GM21576 (cell line): ENCODE results near the gene VPS8.
"Not testable (repeated sequence)": the region's sequence is repeated elsewhere in the genome, so short reads cannot be mapped to it uniquely, and the experiment has no call there.

Source experiments
- ATAC-seq: cut with Tn5 transposase; IDR thresholded peaks from one replicate; pipeline ENCODE4 v1.9.1; 2021; ENCODE audit warnings: mild to moderate bottlenecking, moderate library complexity; ENCODE audit not compliant: unreplicated experiment

VPS8 gene

GRCh38 chr3:184977796-184978195 lies 165.8 kb downstream of the VPS8 start:
- no peak for ATAC-seq

DNA sequence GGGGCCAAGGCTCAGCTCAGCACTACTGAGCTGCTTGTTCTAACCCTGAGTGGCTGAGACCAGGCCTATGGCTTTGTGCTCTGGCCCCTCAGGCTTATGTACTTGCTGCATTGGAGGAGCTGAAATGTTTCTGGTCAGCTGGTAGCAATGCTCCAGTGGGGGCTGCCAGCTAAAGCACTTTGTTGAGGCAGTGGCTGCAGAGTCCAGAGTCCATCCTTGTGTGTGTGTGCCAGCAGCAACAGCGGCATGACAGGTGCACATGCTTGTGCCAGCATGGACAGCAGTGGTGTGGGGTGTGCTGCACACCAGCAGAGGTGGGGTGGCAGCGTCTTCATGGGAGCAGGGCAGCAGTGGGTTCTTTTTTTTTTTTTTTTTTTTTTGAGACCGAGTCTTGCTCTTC lies 169.1 kb downstream of the VPS8 start:
- ATAC-seq, result no peak

- ATAC-seq, result no peak
Measured at GRCh38 chr3:184982076-184982475, 170.1 kb downstream of the VPS8 start.

DNA sequence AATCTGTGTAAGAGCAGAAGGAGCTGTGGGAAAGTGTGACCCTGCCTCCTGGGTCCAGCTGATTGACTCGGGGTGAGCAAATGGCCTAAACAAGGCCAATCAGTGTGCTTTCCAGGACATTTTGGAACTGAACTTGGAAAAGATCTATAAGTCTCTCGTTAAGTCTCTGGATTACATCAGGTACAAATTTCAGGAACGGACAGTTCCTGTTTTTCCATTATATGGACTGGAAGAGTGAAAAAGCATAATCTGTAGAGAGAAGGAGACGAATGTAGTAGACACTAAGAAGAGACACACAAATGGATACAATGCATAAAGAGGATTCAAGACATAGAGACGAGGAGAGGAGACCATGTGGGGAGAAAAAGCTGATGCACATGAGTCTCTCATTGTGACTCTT lies 173.6 kb downstream of the VPS8 start:
- no peak for ATAC-seq

DNA sequence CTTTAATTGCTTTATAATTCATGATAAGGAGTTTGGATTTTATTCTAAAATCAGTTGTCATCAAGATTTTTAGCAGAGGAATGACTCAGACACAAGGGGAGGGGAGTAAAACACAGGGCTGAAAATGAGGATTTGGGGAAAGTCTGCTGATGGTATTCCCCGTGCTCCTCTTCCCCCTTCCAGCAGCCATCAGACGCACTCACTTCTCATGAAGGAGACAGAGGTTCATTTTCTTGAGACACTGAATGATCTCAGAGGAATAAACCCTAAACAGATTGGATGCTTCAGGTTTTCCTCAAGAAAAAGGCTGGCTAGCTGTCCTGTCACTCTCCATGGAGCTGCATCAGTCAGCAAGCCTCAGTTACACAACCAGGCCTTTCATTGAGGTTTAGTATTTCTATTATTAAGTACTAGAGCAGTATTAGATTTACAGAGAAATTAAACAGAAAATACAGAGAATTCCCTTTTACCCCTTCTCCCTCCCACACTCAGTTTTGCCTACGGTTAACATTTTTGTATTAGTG lies 174.5 kb downstream of the VPS8 start:
- ATAC-seq, result no peak

DNA sequence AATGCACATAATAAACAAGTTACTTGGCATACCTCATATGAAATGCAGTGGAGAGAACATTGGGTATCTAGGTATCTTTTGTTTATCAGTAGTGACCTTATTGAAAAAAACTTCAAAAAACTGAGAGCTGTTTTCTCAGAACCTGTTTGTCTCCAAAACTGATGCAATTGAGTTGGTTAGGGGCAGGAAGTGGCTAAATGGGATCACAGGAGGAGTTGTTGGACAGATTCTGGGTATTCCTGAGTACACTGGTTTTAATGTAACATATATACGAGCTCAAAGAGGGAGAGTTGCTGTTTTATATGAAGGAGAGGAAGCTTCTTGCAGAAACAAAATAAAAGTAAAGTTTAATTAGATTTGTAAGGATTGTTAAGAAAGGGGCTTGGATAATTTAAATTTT lies 181.4 kb downstream of the VPS8 start:
- ATAC-seq, result no peak

DNA sequence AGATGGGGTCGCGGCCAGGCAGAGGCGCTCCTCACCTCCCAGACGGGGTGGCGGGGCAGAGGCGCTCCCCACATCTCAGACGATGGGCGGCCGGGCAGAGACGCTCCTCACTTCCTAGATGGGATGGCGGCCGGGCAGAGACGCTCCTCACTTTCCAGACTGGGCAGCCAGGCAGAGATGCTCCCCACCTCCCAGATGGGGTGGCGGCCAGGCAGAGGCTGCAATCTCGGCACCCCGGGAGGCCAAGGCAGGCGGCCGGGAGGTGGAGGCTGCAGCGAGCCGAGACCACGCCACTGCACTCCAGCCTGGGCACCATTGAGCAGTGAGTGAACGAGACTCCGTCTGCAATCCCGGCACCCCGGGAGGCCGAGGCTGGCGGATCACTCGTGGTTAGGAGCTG lies 191.9 kb downstream of the VPS8 start:
- not testable (repeated sequence) for ATAC-seq

DNA sequence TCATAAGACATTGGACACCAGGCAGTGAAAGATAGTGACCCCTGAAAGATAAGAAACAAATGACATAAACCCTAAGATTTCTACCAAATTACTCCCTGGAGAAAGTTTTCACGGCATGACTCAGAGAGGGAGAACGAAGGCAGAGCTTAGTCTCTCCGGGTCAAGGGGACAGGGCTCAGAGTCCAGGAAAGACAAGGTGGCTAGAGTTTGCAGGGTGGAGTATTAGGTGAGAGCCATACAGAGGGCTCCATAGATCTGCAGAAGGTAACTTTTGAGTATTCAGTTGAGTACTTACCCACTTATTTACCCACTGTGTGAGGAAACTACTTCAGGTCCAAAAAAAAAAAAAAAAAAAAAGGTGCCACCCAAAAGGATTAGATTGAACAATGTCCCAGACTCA lies 197.7 kb downstream of the VPS8 start:
- ATAC-seq, result no peak

- not testable (repeated sequence) for ATAC-seq
Measured at GRCh38 chr3:185017584-185017983, 205.6 kb downstream of the VPS8 start.

DNA sequence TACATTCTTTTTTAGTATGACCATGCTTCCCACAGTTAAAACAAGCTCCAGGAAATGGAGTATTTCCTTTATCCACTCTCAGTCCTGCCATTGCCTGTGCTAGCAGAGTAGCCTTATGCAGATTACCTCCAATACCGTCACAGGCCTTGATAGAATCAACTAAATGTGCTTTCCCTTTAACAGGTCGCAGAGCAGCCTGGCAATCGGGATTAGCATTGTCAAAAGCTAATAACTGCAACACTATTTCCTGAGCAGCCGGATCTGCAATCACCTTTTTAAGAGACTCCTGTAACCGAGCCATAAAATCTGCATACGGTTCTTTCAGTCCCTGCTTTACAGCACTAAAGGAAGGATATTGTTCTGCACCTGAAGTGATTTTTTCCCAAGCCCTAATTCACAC lies 206.0 kb downstream of the VPS8 start:
- not testable (repeated sequence) for ATAC-seq

DNA sequence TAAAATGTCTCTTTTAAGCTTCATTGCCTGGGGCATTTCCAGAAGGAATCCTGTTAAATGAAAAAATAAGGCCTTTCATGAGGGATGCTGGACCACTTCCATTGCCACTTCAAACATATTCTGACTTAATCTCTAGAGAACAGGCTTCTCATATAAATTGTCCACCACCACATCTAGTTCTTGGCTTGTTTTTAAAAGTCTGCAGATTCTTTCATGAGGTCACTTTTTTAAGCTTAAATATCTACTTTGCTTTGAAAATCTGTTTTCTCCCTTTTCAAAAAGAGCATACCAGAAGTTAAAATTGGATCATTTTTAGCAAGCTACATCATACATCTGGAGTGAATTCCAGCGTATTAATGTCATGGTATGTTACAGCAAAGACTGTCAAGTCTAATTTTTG lies 209.3 kb downstream of the VPS8 start:
- ATAC-seq, result no peak

GRCh38 chr3:185024406-185024805 lies 212.4 kb downstream of the VPS8 start:
- no peak for ATAC-seq

DNA sequence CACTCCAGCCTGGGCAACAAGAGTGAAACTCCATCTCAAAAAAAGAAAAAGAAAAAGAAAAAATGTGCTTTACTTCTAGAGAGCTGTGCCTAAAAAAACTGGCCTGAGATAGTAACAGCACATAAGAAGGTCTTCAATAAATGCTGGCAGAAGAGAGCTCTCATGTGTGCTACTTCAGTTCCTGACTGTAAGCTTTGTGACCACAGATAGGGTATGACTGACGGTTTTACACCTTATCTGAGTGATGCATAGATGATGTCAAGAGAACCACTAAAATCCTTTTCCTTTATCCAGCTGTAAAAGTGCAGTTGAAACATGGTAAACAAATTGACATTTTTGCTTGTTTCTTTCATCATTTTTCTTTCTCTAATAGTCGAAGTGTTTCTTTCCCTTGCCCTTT lies 213.0 kb downstream of the VPS8 start:
- no peak for ATAC-seq

DNA sequence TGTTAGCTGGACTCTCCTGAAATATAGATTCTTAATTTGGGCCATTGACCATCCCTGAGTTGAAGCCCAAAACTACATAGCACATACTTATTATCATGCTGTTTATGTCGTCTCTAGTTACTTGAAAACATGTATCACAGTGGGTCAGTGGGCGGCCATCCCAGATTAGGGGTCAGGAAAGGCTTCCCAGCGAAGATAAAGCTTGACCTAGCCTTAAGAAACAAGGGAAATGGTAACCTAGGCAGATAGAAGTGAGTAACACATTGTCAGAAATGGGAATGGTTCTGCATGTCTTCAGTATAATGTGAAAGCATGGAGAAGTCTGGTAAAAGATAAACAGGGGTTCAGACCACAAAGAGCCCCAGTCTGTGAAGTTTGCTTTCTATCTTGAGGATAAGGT lies 216.2 kb downstream of the VPS8 start:
- ATAC-seq, result no peak

- ATAC-seq, result no peak
Measured at GRCh38 chr3:185029086-185029485, 217.1 kb downstream of the VPS8 start.

- ATAC-seq, result no peak
Measured at GRCh38 chr3:185030399-185030798, 218.4 kb downstream of the VPS8 start.

DNA sequence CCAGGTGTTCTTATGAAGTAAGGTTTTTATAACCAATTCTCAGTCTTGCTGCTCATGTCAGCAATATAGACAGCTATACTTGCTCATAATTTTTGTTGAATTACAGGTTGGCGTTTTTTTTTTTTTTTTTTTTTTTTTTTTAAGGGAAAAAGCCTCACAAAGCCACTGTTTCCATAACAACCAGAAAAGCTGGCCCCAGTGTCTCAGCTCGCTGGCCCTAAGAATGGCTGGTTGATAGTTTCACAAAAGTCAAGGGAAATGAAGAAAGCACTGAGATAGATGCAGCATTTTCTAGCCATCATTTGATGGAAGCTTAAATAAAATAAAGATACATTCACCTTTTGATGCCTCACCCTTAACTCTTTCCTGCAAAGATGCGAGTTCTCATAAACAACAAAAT lies 219.0 kb downstream of the VPS8 start:
- ATAC-seq, result no peak

GRCh38 chr3:185037801-185038200 lies 225.8 kb downstream of the VPS8 start:
- ATAC-seq, result no peak

DNA sequence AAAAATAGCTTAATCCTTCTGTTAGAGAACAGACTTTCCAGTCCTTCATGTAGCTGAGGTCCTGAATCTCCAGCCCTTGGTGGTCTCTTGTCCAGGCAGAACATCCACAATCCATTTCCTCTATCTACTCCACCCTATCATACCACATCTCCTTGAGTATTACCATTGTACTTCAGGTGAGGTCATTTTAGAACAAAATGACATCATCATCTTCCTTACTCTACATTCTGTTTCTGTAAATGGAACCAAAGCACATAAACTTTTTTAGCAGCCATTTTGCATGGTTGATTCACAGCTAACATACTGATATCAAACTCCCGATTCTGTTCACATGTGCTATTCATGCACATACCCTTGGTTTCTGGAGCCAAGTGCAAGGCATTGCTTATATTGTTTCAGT lies 228.5 kb downstream of the VPS8 start:
- ATAC-seq, result no peak

DNA sequence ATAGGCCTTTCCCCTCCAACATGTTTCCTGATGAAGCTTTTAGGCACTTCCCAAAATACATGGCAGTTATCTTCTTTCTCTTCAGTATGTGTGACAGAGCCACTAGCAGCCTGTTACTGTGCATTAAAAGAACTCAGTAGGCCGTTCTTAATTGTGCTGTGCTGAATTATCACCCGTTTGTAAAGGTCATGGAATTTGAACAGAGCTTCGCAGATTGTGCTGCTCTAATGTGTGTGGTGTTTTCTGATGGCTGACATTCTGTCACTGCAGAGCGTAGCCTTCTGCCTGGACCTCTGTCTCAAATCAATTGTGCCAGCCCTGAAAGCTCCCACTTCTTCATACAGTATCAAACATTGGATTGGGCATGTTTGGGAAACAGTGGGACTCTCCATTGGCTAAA lies 229.6 kb downstream of the VPS8 start:
- no peak for ATAC-seq

DNA sequence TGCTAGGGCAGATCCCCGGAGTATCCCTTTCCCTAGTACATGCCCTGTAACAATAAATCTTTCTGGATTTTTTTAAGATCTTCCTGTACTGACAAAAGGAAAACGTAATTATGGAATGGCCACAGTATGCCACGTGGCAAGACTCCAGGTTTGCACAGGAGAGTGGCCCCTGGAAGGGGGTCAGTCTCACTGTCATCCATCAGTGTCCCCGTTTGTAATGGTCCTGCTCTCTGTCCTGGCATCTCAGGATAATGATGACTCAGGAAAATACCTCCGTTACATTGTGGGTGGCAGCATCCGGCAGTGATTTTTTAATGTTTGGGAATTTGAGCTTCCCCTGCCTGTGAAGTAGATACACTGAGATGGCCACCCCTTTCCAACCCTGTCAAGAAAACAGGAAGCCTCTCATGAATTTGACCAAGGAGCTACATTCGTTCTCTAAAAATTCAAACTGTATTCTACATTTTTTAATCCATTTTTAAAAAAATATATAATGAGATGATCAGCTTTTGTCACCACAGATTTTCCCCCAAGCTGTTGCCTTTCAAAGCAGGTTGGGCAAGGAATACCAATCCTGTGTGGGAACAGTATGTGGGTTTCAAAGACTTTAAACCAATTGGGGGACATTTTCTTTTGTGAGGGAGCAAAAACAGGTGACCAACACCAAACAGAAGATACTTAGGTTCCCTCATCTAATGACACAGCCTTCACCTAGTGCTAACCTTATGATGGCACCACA lies 230.5 kb downstream of the VPS8 start:
- no peak for ATAC-seq

DNA sequence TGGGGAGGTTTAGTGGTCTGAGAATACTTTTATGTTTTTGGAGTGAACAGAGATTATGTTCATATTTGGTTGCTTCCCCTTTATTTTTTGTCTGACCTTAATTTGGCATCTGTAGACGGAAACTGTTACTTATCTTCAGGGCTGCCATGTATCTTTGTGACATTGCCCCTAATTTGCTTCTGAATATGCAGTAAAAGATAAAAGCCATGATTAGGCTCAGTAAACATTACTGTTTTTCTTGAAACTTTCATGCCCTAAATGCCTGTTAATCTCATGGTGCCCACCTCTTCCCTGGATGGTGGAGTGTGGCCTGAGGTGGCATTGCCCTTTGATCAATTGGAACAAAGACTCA lies 234.2 kb downstream of the VPS8 start:
- ATAC-seq, result no peak

GRCh38 chr3:185046603-185047002 lies 234.6 kb downstream of the VPS8 start:
- ATAC-seq, result no peak
